Stimulated activated memory B cell treated with anti-CD40 and anti-IgM and Interleukin-4, amounts not matched to agents 10 μg/mL and 1 μg/mL and 100 μg/mL, for 72 hours (primary cell): ENCODE measurements around the gene CHST8.

Experiments
- ATAC-seq: fragments of 150-1000 bp; cut with Tn5 transposase; 2 replicates; pipeline ENCODE4 v1.10.0; 2021
- H3K27ac Mint-ChIP-seq: one replicate; pipeline ENCODE4 v1.8.0; 2022; ENCODE audit warnings: mild to moderate bottlenecking, mixed read lengths
- H3K27me3 Mint-ChIP-seq: one replicate; pipeline ENCODE4 v1.8.0; 2022; ENCODE audit warnings: mixed read lengths
- H3K36me3 Mint-ChIP-seq: one replicate; pipeline ENCODE4 v1.8.0; 2022; ENCODE audit warnings: mixed read lengths
- H3K4me1 Mint-ChIP-seq: one replicate; pipeline ENCODE4 v1.8.0; 2022; ENCODE audit warnings: mixed read lengths
- H3K4me3 Mint-ChIP-seq: one replicate; pipeline ENCODE4 v1.8.0; 2022; ENCODE audit warnings: mild to moderate bottlenecking, moderate library complexity, mixed read lengths
- H3K9me3 Mint-ChIP-seq: one replicate; pipeline ENCODE4 v1.8.0; 2022; ENCODE audit warnings: mixed read lengths

The CHST8 gene

GRCh38 chr19:33730858-33731607 is 109.3 kb downstream of the CHST8 start:
- H3K27me3 Mint-ChIP-seq, result peaks cover 31% of the 10 kb centered on the region
- no peaks in the 10 kb centered on the region for H3K4me1 Mint-ChIP-seq
- H3K4me3 Mint-ChIP-seq, result no peak overlapping the region
- H3K27ac Mint-ChIP-seq, result no peak overlapping the region
- H3K36me3 Mint-ChIP-seq, result no peaks in the 10 kb centered on the region
- ATAC-seq, result no peak
- peaks cover 4% of the 10 kb centered on the region for H3K9me3 Mint-ChIP-seq

DNA sequence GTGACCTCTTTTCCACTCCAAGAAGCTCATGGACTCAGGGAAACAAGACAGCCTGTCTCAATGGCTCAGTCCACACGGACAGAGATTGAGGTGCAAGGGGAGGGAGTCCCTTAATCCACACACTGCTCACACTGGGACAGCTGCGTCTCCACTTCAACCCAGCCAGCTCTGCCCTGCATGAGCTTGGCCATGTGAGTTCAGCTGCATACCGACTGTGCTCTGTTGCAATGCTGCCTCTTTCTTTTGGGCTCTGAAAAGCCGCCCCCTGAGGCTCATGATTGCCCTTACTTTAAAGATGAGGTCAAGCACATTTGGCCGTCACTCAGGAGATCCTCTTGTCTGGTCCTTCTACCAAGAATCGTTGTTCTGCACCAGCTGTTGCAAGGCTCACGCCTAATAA is 110.1 kb downstream of the CHST8 start:
- Mint-ChIP-seq H3K4me3 (no peak overlapping the region), H3K27ac (no peak overlapping the region), H3K9me3 (peaks cover 4% of the 10 kb centered on the region), H3K27me3 (peaks cover 33% of the 10 kb centered on the region), H3K4me1 (no peaks in the 10 kb centered on the region), H3K36me3 (no peaks in the 10 kb centered on the region)
- no peak for ATAC-seq

DNA sequence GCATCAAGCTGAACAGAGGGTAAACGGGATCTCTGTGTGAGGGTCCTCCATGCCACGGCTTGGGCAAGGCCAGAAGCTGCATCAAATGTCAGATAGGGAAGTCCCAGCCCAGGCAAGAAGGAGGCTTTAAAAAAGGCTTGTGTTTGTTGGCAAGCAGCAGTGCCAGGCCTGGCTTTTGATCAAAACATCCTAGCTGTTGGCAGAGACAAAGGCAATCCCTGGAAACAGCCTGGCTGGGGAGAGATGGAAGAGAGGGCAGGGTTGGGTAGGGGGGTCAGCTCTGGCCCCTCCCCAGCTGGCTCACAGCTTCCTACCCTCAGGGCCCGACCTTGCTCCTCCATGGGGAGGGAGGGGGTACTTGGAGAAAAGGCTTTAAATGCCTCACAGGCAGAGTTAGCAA is 113.2 kb downstream of the CHST8 start:
- Mint-ChIP-seq H3K4me3 (no peak overlapping the region), H3K36me3 (no peaks in the 10 kb centered on the region), H3K27ac (no peak overlapping the region), H3K4me1 (no peaks in the 10 kb centered on the region), H3K27me3 (peaks cover 24% of the 10 kb centered on the region), H3K9me3 (no peaks in the 10 kb centered on the region)
- ATAC-seq, result no peak

- Mint-ChIP-seq H3K36me3 (no peaks in the 10 kb centered on the region), H3K4me3 (no peak overlapping the region), H3K27ac (no peak overlapping the region), H3K9me3 (no peaks in the 10 kb centered on the region), H3K4me1 (no peaks in the 10 kb centered on the region), H3K27me3 (peaks cover 24% of the 10 kb centered on the region)
- no peak for ATAC-seq
Measured at GRCh38 chr19:33736158-33736557, 114.4 kb downstream of the CHST8 start.

- Mint-ChIP-seq H3K36me3 (no peaks in the 10 kb centered on the region), H3K4me1 (no peaks in the 10 kb centered on the region)
- ATAC-seq, result no peak
Measured at GRCh38 chr19:33736787-33737186, 115.0 kb downstream of the CHST8 start.

DNA sequence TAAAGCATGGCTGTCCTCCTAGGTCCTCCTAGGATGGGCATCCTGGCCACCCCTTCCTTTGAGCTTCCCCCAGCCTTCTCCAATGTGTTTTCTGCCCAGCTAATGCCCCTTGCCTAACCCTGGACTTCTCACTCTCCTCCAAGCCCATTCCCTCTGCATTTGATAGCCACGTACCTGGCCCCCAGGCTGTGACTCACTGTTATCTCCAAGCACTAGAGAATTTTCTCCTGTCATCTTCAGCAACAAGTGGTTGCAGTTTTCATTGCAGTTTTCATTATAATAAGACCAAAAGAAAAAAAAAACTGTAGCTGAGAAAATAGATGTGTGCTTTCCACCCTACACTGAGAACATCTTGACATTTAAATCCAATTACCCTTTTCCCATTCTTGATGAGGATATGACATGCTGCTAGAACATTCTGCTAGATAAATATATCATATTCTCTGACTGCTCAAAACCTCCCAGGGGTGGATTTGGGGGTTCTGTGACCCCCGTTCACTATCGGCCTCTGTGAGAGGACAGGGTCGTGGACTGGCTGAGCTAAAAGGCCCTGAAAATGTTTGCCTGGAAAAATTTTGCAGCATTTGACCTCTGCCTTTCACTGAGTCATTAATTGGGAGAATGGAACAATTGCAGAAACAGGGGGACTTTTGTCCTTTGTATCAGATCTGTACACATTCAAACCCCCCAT is 116.1 kb downstream of the CHST8 start:
- H3K9me3 Mint-ChIP-seq, result no peaks in the 10 kb centered on the region
- H3K36me3 Mint-ChIP-seq, result no peaks in the 10 kb centered on the region
- peaks cover 24% of the 10 kb centered on the region for H3K27me3 Mint-ChIP-seq
- ATAC-seq, result no peak
- H3K27ac Mint-ChIP-seq, result no peak overlapping the region
- H3K4me3 Mint-ChIP-seq, result no peak overlapping the region
- no peaks in the 10 kb centered on the region for H3K4me1 Mint-ChIP-seq

More at GRCh38 chr19:33736787-33737186, 115.0 kb downstream of the CHST8 start:
- Mint-ChIP-seq H3K27me3 (peaks cover 24% of the 10 kb centered on the region), H3K9me3 (no peaks in the 10 kb centered on the region), H3K4me3 (no peak overlapping the region), H3K27ac (no peak overlapping the region)

GRCh38 chr19:33740811-33741396 is 119.2 kb downstream of the CHST8 start:
- Mint-ChIP-seq H3K4me3 (no peak overlapping the region), H3K9me3 (no peaks in the 10 kb centered on the region), H3K4me1 (no peaks in the 10 kb centered on the region), H3K27me3 (peaks cover 12% of the 10 kb centered on the region), H3K27ac (no peak overlapping the region), H3K36me3 (no peaks in the 10 kb centered on the region)
- ATAC-seq, result no peak

DNA sequence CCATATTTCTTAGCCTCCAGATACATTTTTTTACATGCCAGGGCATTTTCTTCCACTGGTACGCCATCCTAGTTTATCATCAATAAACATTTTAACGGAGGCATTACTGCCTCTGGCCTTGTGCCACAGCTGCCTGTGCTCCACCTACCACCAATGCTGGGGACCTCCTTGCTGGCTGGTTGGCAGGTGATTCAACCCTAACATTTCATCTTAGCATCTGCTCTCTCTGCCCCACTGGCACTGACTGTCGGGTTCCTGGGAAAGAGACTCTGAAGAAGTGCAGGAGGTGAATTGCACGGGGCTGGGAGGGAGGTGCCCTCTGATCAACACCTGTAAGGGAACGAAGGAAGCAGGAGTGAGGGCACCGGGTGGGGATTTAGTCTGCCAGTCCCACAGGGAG is 123.5 kb downstream of the CHST8 start:
- H3K27me3 Mint-ChIP-seq, result peaks cover 18% of the 10 kb centered on the region
- ATAC-seq, result no peak
- H3K36me3 Mint-ChIP-seq, result no peaks in the 10 kb centered on the region
- no peaks in the 10 kb centered on the region for H3K9me3 Mint-ChIP-seq
- no peak overlapping the region for H3K27ac Mint-ChIP-seq
- no peaks in the 10 kb centered on the region for H3K4me1 Mint-ChIP-seq
- no peak overlapping the region for H3K4me3 Mint-ChIP-seq

GRCh38 chr19:33746159-33746558 is 124.4 kb downstream of the CHST8 start:
- no peaks in the 10 kb centered on the region for H3K36me3 Mint-ChIP-seq
- no peak for ATAC-seq
- H3K27me3 Mint-ChIP-seq, result peaks cover 18% of the 10 kb centered on the region
- no peak overlapping the region for H3K27ac Mint-ChIP-seq
- H3K9me3 Mint-ChIP-seq, result no peaks in the 10 kb centered on the region
- H3K4me3 Mint-ChIP-seq, result no peak overlapping the region
- H3K4me1 Mint-ChIP-seq, result no peaks in the 10 kb centered on the region

GRCh38 chr19:33747273-33747672 is 125.5 kb downstream of the CHST8 start:
- H3K27ac Mint-ChIP-seq, result no peak overlapping the region
- ATAC-seq, result no peak

DNA sequence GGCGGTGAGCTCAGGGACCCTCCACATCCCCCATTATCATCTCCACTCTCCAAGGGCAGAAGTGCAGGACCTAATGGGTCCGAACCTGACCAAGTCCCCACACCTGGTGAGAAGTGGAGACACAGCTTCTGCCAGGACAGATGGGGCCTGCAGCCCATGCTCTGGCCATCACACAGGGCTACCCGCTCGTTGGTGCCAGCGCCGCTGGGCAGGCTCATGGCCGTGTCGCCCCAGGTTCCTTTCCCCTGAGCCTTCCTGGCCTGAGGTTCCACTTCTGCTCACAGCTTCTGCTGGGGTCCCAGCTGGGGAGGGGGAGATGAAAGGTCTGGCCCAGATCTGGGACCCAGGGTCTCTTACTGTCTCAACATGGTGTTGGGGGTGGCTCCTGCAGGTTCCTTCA is 126.5 kb downstream of the CHST8 start:
- Mint-ChIP-seq H3K27ac (no peak overlapping the region), H3K4me1 (no peaks in the 10 kb centered on the region), H3K9me3 (no peaks in the 10 kb centered on the region), H3K36me3 (no peaks in the 10 kb centered on the region), H3K4me3 (no peak overlapping the region), H3K27me3 (peaks cover 18% of the 10 kb centered on the region)
- no peak for ATAC-seq

More at GRCh38 chr19:33747273-33747672, 125.5 kb downstream of the CHST8 start:
- no peaks in the 10 kb centered on the region for H3K9me3 Mint-ChIP-seq
- no peak overlapping the region for H3K4me3 Mint-ChIP-seq
- H3K27me3 Mint-ChIP-seq, result peaks cover 18% of the 10 kb centered on the region
- H3K4me1 Mint-ChIP-seq, result no peaks in the 10 kb centered on the region
- H3K36me3 Mint-ChIP-seq, result no peaks in the 10 kb centered on the region

DNA sequence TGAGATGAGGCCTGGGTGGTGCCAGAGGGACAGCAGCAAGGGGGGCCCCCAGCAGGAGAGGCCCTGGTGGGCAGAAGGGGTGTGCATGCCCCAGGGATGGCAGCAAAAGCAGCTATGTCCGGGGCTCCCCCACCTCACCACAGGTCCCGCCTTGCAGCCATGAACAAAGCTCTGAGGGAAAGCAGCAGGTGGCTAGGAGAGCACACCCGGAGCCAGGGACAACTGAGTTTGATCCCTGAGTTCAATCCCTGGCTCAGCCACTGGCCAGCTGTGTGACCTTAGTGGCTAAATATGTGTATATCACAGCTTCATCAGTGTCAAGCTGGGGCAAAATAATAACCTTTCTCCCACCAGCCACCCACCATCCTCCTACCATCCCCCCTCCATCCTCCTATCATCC is 127.3 kb downstream of the CHST8 start:
- H3K27ac Mint-ChIP-seq, result no peak overlapping the region
- no peaks in the 10 kb centered on the region for H3K4me1 Mint-ChIP-seq
- no peak for ATAC-seq
- no peaks in the 10 kb centered on the region for H3K36me3 Mint-ChIP-seq
- H3K9me3 Mint-ChIP-seq, result peaks cover 2% of the 10 kb centered on the region
- H3K4me3 Mint-ChIP-seq, result no peak overlapping the region
- peaks cover 22% of the 10 kb centered on the region for H3K27me3 Mint-ChIP-seq

DNA sequence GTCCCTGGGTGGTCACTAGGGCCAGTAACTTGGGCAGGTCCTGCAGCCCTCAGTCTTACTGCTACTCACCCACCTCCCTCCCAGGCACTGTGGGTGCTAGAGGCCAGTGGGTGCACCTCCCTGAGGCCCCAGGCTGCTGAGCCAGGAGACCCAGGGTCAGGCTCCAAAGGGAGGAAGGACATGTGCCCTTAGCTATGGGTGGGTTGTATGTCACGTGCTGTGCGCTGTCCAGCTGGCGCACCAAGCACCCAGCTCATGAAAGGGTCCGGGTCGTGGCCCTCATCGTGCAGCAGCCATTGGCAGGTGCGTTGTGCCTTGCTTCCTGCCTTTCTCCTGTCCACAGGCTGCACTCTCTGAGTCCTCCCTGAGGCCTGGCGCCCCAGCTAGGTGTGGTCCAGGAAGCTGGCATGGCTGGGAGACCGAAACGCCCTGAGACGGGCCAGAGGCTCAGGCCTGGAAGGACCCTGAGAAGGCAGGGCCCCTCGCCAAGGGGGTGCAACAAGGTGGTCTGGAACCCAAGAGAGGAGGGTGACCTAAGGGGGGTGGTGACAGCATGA is 127.9 kb downstream of the CHST8 start:
- H3K4me3 Mint-ChIP-seq, result no peak overlapping the region
- no peak overlapping the region for H3K27ac Mint-ChIP-seq
- peaks cover 3% of the 10 kb centered on the region for H3K9me3 Mint-ChIP-seq
- H3K4me1 Mint-ChIP-seq, result no peaks in the 10 kb centered on the region
- no peaks in the 10 kb centered on the region for H3K36me3 Mint-ChIP-seq
- H3K27me3 Mint-ChIP-seq, result peaks cover 26% of the 10 kb centered on the region
- ATAC-seq, result no peak

- Mint-ChIP-seq H3K4me3 (no peak overlapping the region), H3K36me3 (no peaks in the 10 kb centered on the region), H3K9me3 (peaks cover 3% of the 10 kb centered on the region), H3K27me3 (peaks cover 36% of the 10 kb centered on the region), H3K27ac (no peak overlapping the region), H3K4me1 (no peaks in the 10 kb centered on the region)
- no peak for ATAC-seq
Measured at GRCh38 chr19:33750587-33751435, 129.1 kb downstream of the CHST8 start.

GRCh38 chr19:33751436-33751770 is 129.7 kb downstream of the CHST8 start:
- Mint-ChIP-seq H3K27ac (no peak overlapping the region), H3K9me3 (peaks cover 3% of the 10 kb centered on the region), H3K36me3 (no peaks in the 10 kb centered on the region), H3K4me1 (no peaks in the 10 kb centered on the region), H3K27me3 (peaks cover 42% of the 10 kb centered on the region), H3K4me3 (no peak overlapping the region)
- ATAC-seq, result no peak
